GM19099 (cell line): ENCODE data around the gene AFAP1L2.

Experiments used
- POLR2A ChIP-seq: IDR thresholded peaks from 3 replicates; pipeline ENCODE4 v1.6.1; 2011; ENCODE audit warnings: low read depth; ENCODE audit not compliant: insufficient read length; ENCODE audit errors: extremely low read depth

Gene AFAP1L2

GRCh38 chr10:114362826-114363355 is 41.4 kb downstream of the AFAP1L2 start:
- TF ChIP-seq POLR2A = no peak

GRCh38 chr10:114359953-114360345 is 44.4 kb downstream of the AFAP1L2 start:
- TF ChIP-seq POLR2A = no peak

- no peak for TF ChIP-seq POLR2A
These were observed 45.0 kb downstream of the AFAP1L2 start for GRCh38 chr10:114359041-114359952.

GRCh38 chr10:114357515-114357996 is 46.7 kb downstream of the AFAP1L2 start:
- TF ChIP-seq POLR2A = no peak

- no peak for TF ChIP-seq POLR2A
These were observed 47.4 kb downstream of the AFAP1L2 start for GRCh38 chr10:114356751-114357514.

GRCh38 chr10:114356126-114356525 is 48.2 kb downstream of the AFAP1L2 start:
- no peak for TF ChIP-seq POLR2A

GRCh38 chr10:114353383-114353782 is 50.9 kb downstream of the AFAP1L2 start:
- TF ChIP-seq POLR2A = no peak

GRCh38 chr10:114352653-114353298 is 51.5 kb downstream of the AFAP1L2 start:
- TF ChIP-seq POLR2A = no peak

GRCh38 chr10:114350751-114351150 is 53.6 kb downstream of the AFAP1L2 start:
- TF ChIP-seq POLR2A = no peak

GRCh38 chr10:114349522-114350215 is 54.6 kb downstream of the AFAP1L2 start:
- no peak for TF ChIP-seq POLR2A

- TF ChIP-seq POLR2A = no peak
These were observed 56.5 kb downstream of the AFAP1L2 start for GRCh38 chr10:114347791-114348190.

GRCh38 chr10:114347241-114347640 is 57.1 kb downstream of the AFAP1L2 start:
- TF ChIP-seq POLR2A = no peak

GRCh38 chr10:114346176-114347031 is 57.9 kb downstream of the AFAP1L2 start:
- TF ChIP-seq POLR2A = no peak
